NCI-H1436 (cell line): ENCODE results near the gene HDAC4.

Experiments
- DNase-seq: peaks from one replicate; lab custom pipeline; 2025; lab: John Stamatoyannopoulos, UW

HDAC4 gene

GRCh38 chr2:239061824-239062570, 338.8 kb downstream of the HDAC4 start:
- DNase-seq = no peak

DNA sequence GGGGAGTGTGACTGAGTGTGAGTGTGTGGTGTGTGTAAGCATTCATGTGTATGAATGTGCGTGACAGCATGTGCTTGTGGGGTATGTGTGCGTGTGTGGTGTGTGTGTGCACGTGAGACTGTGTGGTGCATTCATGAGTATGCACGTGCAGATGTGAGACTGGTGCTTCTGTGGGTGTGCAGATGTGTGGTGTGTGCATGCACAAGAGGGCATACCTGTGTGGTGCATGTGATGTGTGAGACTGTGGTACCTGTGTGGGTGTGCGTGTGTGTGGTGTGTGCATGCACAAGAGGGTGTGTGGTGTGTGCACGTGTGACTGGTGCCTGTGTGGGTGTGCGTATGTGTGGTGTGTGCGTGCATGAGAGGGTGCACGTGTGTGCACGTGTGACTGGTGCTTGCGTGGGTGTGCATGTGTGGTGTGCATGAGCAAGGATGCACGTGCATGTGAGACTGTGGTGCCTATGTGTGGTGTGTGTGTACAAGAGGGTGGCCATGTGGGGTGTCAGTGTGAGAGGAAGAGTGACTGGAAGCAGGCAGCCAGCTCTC, 339.6 kb downstream of the HDAC4 start:
- DNase-seq = no peak

DNA sequence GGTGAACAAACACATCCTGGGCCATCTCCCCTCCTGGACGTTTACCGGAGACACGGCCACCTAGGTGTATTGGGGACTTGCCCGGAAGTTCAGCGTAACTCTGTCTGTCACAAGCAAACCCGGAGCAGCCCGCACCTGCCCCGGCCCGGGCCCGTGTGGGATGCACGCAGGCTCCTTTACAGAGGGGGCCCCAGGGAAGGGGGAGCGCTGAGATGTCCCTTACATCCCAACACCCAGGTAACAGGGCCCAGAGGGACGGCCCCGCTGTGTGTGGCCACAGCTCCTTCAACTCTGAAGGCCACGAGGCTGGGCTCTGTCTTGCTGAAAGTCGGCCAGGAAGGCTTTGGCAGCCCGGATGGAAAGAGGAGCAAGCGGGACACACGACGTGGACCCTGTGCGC, 340.1 kb downstream of the HDAC4 start:
- no peak for DNase-seq

- DNase-seq = no peak
Measured at GRCh38 chr2:239059854-239060253, 341.0 kb downstream of the HDAC4 start.

GRCh38 chr2:239058766-239059165, 342.1 kb downstream of the HDAC4 start:
- no peak for DNase-seq

- DNase-seq = no peak
Measured at GRCh38 chr2:239057533-239057932, 343.3 kb downstream of the HDAC4 start.

DNA sequence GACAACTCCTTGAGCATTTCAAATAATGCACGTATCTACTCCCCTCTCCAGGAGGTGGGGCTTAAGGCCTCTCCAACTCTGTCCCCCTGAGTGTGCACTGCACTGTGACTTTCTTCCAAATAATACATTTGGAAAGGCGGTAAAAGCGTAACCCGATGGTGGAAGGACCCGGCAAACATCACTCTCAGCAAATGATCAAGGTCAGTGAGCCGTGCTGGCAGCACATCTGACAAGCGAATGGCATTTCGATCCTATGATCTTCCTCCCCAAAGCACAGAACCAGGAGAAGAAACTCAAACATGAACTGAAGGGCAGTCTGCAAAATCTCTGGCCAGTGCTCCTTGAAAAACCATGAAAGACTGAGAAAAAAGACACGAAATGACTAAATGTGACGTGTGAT, 344.2 kb downstream of the HDAC4 start:
- DNase-seq = no peak

DNA sequence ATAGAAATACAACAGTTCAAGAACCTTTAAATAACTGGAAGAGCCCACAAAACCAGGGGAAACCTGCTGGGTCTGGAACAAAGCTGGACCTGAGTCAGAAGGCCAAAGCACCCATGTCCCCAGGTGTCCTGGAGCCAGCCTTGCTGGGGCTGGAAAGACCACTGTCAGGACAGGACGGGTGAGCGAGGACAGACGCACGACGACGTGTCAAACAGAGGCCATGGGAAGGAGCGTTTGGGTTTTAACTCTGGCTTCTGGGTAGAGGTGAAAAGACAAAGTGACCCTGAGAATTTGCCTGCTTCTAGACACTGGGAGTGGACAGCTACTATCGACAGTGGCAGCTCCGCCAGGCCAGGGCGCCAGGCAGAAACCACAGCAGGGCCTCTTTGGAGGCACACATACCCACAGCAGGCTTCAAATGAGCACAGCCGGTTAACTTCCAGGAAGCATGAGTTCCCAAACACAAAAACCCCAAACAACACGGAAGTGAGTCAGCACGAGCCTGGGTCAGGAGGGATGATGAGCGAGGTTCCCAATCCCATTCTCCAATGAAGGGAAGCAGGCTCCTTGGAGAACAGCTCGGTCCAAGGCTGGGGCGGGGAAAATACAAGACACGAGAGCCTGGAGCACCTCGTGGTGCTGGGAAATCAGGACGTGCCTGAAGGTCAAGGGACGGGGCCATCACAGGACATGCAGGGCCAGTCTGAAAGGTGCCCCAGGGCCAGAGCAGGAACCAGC, 344.9 kb downstream of the HDAC4 start:
- no peak for DNase-seq

DNA sequence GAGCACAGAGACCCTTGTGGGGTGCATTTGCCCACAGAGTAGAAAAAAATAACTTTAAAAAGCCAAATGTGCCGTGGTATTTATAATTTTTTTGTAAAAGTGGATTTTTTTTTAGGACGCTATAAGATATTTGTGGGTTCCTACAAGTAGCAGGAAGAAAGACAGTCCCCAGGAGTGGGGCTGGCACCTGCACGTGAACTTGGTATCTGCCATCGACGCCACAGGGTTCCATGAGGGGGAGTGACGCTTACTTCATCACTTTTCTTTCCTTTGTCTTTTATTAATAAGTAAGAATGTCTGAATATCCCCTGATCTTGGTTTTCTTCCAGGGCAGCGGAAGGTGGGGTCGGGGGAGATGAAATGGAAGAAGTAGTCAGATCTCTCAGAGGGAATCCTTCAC, 345.9 kb downstream of the HDAC4 start:
- no peak for DNase-seq

DNA sequence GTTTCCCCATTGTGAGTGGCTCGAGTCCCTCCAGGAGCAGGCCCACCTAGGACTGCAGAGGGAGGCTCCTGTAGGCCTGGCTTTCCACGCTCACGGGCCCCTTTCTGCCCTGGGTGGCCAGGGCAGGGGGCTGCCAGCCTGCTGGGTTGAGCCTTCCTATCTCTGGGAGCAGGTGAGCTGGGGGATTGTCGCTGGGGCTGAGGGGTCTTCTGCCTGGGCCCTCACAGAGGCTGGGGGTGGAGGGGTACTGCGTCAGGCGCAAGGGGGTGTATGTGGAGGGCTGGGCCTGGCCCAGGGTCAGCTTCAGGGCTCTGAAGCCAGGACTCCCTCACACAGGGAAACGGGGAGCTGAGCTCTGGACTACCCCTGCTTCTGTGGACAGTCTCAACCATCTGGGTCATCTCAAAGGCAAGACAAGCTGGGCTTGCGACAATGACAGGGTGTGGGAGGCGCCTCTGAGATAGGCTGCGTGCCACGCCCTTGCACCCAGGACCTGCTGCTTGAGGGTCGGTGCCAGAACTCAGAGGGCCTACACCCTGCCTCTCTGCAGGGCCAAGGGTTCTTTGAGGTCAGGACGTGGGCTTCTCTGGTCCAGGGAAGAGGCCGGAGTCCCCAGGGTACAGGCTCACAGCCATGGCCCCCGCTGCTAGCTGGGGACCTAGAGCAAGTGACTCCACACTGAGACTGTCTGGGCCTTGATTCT, 346.9 kb downstream of the HDAC4 start:
- no peak for DNase-seq

DNA sequence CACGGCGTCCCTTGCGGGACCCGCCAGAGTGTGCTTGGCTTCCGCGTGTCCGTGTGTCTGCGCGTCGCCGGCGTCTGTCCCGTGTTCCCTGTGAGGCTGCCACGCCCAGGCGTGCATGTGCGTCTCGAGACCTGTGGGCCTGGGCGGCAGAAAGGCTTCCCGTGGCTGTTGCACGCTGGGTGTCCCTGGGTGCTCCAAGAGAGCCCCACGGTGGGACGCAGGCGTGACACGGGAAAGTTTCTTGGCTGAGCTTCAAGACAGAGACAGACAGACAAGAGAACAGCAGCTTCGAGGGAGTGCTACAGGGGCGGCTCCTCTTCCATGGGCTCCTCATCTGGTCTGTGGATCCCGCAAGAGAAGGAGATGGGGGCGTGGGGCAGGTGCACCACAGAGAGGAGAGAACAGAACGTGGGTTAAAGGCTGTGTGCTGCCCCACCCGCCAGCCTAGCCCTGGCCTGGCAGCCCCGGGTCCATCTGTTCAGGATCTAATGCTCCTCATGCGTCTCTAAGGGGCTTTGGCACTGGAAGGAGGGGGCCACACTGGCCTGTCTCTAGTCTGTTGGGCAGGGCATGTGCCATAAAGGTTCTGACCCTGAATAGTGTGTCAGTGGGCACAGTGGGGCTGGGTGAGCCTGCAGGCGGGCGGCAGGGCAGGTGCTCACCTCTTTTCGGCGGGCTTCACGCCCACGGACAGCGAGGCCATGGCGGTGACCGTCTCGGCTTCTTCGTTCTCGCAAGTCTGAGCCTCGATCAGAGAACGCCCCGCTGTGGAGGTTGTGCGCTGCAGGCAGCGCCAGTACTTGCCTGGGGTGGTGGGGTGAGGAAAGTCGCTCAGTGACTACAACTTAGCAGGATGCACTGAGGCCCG, 347.8 kb downstream of the HDAC4 start:
- DNase-seq = no peak

DNA sequence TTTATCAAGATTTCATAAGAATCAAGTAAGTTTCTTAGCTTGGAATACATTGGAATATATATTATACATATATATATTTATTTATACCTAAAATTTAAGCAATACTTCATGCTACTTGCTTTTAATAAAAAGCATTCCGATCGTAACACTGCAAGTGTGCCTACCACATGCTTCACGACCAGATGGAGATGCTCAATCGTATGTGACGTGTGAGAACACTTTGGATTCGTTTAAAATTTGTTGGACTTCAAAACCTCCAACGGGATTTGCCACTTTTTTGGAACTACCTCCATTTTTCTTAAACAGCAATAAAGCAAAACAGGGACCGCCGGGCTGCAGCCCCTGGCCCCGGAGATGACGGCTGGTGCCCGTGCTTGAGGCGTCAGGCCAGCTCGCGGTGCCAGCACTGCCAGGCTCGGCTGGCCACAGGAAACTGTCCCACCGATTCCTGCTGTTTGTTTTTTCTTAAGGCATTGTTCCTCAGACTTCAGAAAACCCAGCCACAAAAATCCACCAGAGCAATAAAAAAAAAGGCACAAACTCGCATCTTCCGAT, 348.9 kb downstream of the HDAC4 start:
- no peak for DNase-seq

DNA sequence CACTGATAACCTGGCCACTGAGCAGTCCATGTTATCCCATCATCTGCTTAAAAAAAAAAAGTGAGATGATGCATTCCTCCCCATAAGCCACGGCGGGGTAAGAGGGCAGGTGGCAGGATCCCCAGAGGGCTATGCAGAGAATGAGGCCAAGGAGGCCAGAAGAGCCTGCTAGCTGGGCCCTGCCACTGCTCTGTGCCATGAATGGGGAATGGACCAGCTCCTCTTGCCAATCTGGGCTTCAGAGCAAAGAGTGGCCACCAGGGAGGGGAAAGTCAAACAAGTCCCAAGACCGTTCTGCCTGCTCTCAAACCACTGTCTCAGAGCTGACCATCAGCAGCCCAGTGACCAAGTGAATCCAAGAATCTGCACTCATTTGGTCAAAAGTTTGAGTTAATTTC, 350.6 kb downstream of the HDAC4 start:
- no peak for DNase-seq

DNA sequence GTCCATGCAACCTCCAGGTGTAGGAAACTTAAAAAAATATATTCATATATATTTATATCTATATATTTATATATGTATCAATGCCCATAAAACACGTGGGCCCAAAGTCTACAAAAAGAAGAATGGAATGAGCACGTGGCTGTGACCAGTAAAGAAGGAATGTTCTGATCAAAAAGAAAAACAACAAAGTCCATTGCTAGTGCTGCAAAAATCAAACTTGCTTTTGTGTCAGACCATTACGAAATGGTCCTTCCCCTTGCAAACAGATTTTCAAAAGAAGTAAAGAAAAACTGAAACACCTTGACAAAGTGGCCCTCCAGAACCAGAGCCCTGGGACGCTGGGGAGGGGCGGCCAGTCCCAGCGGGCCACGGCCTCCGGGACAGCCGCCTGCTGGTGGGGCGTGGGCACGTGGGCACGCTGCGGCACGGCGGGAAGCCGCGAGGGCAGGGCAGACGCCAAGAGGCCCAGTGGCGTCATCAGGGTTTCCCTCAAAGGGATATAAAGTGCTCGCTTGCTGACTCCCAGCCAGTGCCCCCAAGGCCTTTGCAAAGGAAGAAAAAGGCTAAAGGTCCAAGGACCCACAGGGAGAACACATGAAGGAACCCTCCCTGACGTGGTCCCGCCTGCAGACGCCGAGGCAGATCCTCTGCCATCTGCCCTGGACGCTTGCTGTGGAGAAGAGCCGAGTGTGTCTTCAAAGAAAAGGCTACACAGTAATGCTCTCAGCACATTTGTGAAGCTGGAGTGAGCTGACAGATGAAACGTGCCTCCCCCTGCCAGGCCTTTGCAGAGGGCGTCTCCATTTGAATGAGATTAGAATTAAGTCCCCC, 351.2 kb downstream of the HDAC4 start:
- no peak for DNase-seq

- DNase-seq = no peak
Measured at GRCh38 chr2:239048736-239049135, 352.1 kb downstream of the HDAC4 start.

DNA sequence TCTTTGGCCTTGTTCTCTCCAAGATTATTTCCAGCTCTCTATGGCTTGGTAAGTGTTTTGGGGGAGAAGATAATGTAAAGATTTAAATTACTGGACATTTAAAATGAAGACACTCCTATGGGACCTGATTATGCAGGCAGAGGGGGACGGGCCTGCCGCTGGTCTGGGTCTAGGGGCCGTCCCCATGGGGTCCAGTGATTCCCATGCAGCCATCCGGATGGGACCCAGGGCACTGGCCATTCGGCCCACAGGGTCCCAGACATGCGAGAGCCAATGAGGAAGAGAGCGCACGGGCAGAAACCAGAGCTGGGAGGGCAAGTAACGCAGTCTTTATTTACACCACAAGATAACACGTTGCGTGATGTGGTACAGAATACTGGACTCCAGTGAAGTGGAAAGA, 353.0 kb downstream of the HDAC4 start:
- DNase-seq = no peak

GRCh38 chr2:239047420-239047819, 353.4 kb downstream of the HDAC4 start:
- DNase-seq = no peak

GRCh38 chr2:239046822-239047221, 354.0 kb downstream of the HDAC4 start:
- no peak for DNase-seq

DNA sequence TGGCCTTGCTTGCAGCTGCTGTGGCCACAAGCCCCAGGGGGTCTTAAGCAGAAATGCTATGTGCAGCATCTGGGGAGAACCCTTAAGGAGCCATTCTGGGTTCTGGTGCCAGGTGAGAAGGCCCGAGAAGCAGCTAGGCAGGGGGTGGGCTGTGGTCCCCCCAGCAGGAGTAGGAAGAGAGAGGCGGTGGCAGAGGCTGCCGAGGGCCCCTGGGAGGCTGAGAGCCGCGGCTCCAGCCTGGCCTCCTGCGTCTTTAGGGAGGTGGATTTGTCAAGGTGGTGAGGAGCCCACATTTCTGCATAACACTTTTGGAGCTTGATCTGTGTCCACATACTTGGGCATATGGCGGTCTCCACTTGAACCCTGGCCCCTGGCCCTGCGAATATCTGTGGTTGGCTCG, 356.5 kb downstream of the HDAC4 start:
- DNase-seq = no peak

- DNase-seq = no peak
Measured at GRCh38 chr2:239043326-239043725, 357.5 kb downstream of the HDAC4 start.
